ENCODE data around the gene OSBPL5. TPM values are rescaled to one million over a fixed set of nuclear protein-coding genes. Genes with fewer than 3 reads are reported as not detected.
A peak's percentile ranks its signal among the peaks of the same experiment; 100 is the strongest.

Gene OSBPL5
- total and polyA plus RNA-seq, 9 of the 15 experiments (the other 6 are each of a cell fraction or from before 2014, with no cell fraction given), result 0.06 to 14.8 (median 3.2) TPM

GRCh38 chr11:3123761-3124733 lies 41.1 kb downstream of the OSBPL5 start (continued):
- TF ChIP-seq ZNF197 (CRISPR knock-in tag; IDR thresholded peaks at IDR 0.05; ENCODE audit: low read depth) (no peak), NCOA2 (IDR thresholded peaks at IDR 0.05; ENCODE audit: partially characterized antibody in 2 of 2) (no peak), ZFP36 (IDR thresholded peaks at IDR 0.05; ENCODE audit: low read depth, low read length, partially characterized antibody) (peak; percentile 78), HLTF (IDR thresholded peaks at IDR 0.05) (no peak), ZNF224 (CRISPR knock-in tag; IDR thresholded peaks at IDR 0.05) (no peak), CCNT2 (IDR thresholded peaks at IDR 0.05; ENCODE audit: borderline replicate concordance, extremely low read depth, insufficient read length, low read depth, low read length) (no peak), PHF21A (IDR thresholded peaks at IDR 0.05; ENCODE audit: borderline replicate concordance, low read depth) (no peak), EP300 (IDR thresholded peaks at IDR 0.05; ENCODE audit: low read length) (no peak)

- Histone ChIP-seq H3K4me3 (no peak overlapping the region), H3K27me3 (ENCODE audit: control insufficient read depth in 2 of 2, insufficient read depth in 2 of 2, low read length in 2 of 2) (no peaks in the 10 kb centered on the region), H3K9ac (ENCODE audit: insufficient read depth in 1 of 2, low read depth in 2 of 2, low read length in 2 of 2) (no peak overlapping the region), H3K4me1 (replicated peaks in 1 of 2; ENCODE audit: control insufficient read depth in 2 of 2, insufficient read depth in 2 of 2, low read length in 2 of 2) (peaks cover 0 to 38% of the 10 kb centered on the region in 2 experiments; a peak in 1 of 5 replicates), H2AFZ (ENCODE audit: low read depth, low read length) (no peak overlapping the region), H3K4me2 (ENCODE audit: insufficient read depth, low read length) (no peak overlapping the region), H3K9me1 (ENCODE audit: control insufficient read depth, insufficient read depth, low read length) (no peaks in the 10 kb centered on the region), H3K27ac (ENCODE audit: extremely low read depth, low read depth, low read length) (no peak overlapping the region), H3K79me2 (ENCODE audit: control insufficient read depth, insufficient read depth, low read length) (no peaks in the 10 kb centered on the region), H3K36me3 (ENCODE audit: control insufficient read depth, insufficient read depth, low read length) (peaks cover 17% of the 10 kb centered on the region; the same call in 1 of the 3 replicates), H3K9me3 (replicated peaks; ENCODE audit: control insufficient read depth, insufficient read depth, low read depth, low read length) (no peaks in the 10 kb centered on the region), H4K20me1 (replicated peaks; ENCODE audit: control insufficient read depth, insufficient read depth, low read length) (no peaks in the 10 kb centered on the region)
- POLR2A ChIA-PET, result no interaction called here
- no peak for TF ChIP-seq MEF2D (tag; conservative IDR thresholded peaks at IDR 0.05; ENCODE audit: low read depth)
- TF ChIP-seq BMI1 (IDR thresholded peaks at IDR 0.05; ENCODE audit: low read length), result no peak
- TF ChIP-seq NFIX (CRISPR knock-in tag; IDR thresholded peaks at IDR 0.05; ENCODE audit: low read depth), result peak; percentile 62; the same call in 1 of the 2 replicates
- TF ChIP-seq NFIC (IDR thresholded peaks at IDR 0.05), result peak; percentile 95
- TF ChIP-seq TFAP4 (CRISPR knock-in tag; IDR thresholded peaks at IDR 0.05; ENCODE audit: borderline replicate concordance), result no peak
- DNase-seq (ENCODE audit: extremely low read depth in 1 of 4, low spot score in 3 of 4) (no peak), ATAC-seq (no peak), FAIRE-seq (no peak)
- BruUV-seq (replicated peaks), result no TSS peak
- intact Hi-C loops (cut with micrococcal nuclease) (no loop called here), in situ Hi-C loops (cut with MboI) (no loop called here)
- CTCF ChIA-PET (ENCODE audit: low intra/inter-chr PET ratio), result no interaction called here
- 77% methylated on average over 18 of the region's 19 CpGs for WGBS (ENCODE audit: insufficient coverage, low coverage, missing lambda C conversion rate)
Measured at GRCh38 chr11:3123305-3123704, 41.8 kb downstream of the OSBPL5 start.
